Anterior cingulate cortex (tissue), 58 donors: ENCODE data around the gene HOXA1.

Experiments used
- DNase-seq, 58 donors: peaks; one replicate each; lab custom pipeline; 2025; lab: John Stamatoyannopoulos, UW

HOXA1 gene

GRCh38 chr7:27118580-27118979 lies 22.8 kb upstream of the HOXA1 start:
- DNase-seq = no peak

- DNase-seq = no peak
These were observed 22.2 kb upstream of the HOXA1 start for GRCh38 chr7:27117887-27118491.

GRCh38 chr7:27116962-27117886 lies 21.4 kb upstream of the HOXA1 start:
- no peak for DNase-seq

- DNase-seq = no peak
These were observed 20.5 kb upstream of the HOXA1 start for GRCh38 chr7:27116031-27116961.

- no peak for DNase-seq
These were observed 19.6 kb upstream of the HOXA1 start for GRCh38 chr7:27115221-27116026.

- DNase-seq = no peak
These were observed 19.1 kb upstream of the HOXA1 start for GRCh38 chr7:27114881-27115220.

- DNase-seq = no peak
These were observed 18.4 kb upstream of the HOXA1 start for GRCh38 chr7:27113991-27114769.

GRCh38 chr7:27112955-27113949 lies 17.5 kb upstream of the HOXA1 start:
- no peak for DNase-seq

DNA sequence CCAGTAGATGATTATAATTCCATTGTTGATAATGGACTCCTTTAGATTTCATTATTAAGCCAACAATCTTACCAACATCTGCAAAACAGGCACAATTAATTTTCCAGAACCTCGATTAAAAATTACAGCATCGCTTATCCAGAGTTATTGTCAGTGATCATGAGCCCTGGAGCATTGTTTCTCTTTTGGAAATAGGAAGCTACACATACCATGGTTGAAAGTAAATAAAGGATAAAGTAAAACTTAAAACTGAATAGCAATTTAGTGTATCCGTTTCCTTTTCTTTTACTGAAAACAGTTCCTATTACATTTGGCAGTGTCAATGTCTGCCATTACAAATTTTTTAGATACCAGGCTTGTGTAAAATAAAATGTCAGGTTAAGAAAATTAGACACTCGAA lies 16.6 kb upstream of the HOXA1 start:
- DNase-seq = no peak

- no peak for DNase-seq
These were observed 16.0 kb upstream of the HOXA1 start for GRCh38 chr7:27111751-27112277.

DNA sequence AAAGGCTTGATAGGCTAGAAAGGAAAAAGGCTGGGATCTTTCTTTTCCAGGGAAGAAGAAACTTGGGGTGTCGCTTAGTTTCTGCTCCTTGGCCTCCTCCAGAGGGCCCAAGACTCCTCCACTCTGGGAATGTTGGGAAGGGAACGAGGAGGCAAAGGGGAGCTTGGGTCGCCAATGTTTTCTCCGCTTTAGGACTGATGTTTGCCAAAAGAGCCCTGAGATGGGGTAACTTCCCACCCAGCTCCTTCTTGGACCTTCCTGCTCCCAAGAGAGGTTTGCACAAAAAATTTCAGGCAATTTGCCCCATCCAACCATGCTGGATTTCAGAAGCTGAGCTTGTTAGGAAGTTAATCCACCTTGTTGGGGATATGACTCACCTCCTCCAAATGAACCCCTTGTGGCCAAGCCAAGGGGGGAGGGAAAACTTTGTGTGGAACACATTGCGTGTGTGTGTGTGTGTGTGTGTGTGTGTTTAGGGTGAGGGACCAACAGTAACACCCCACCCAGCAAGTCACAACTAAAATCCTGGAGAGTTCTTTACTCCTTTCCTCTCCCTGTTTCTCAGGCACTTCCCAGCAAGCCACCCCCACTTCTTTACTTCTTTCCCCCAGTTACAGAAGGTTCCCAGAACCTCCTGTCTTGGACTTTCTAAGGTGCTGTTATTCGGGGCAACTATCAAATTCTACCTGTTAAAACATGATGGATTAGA lies 15.4 kb upstream of the HOXA1 start:
- DNase-seq = no peak

DNA sequence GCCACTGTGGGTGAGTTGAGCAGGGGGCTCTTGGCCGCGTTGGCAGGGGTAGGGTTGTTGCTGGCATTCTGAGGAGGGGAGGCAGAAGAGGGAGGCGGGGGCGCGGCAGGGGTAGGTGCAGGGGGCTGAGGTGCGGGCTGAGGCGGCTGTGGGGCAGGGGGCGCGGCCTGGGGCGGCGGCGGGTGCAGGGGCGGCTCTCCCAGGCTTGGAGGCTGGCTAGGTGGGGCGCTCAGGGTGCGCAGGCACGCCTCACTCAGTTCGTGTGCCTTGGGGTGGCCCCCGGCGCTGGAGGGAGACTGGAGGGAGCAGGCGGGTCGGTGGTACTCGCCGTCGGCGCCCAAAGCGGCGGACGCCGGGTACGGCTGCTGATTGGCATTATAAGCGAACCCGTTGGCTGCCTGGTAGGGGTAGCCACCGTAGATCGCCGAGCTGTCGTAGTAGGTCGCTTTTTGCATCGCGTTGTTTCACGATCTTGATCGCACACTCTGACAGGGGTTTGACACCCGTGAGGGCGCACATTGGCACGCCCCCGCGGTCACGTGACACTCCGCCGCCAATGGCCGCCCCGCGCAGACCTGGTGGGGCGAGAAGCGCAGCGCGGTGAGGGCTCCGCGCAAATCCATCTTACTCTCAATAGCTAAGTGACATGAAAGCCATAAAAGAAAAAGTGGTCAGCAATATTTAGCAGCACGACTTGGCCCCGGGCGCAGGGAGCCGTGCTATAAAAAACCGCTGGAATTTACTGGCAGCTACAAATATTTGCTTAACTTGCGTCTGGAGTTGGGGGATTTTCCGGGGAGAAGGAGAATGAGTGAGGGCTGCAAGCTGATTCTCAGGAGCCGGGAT lies 14.6 kb upstream of the HOXA1 start:
- DNase-seq = no peak

DNA sequence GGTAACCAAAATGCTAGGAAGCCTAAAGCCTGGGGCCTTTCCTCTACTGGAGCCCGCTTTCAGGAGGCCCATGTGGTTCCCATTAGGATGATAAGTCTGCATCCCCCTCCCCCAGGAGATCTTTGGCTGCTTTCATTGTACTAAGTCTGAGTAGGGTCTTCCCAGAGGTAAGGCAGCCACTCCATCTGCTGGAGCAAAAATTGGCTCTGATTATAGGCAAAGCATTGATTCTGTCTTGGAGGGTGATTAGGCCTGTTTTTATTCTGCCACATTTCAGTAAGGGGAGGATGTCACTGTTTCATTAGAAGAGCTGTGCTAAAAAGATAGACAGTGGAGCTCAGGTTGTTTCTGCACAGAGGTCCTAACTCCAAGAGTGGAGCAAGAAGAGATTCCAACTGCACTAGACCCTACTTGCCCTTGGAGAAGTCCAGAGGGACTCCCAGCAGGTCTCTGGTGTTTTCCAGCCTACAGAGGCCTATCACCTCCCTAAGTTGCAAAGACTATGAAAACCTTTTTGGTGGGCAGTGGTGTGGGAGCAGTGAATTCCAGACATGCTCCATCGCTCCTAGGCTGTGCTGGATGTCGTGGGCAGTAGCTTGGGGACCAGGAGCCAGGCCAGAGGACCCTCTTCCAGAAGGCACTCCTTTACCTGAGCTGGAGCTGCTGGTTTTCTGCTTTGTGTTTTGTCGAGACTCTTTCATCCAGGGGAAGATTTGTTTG lies 13.8 kb upstream of the HOXA1 start:
- no peak for DNase-seq

DNA sequence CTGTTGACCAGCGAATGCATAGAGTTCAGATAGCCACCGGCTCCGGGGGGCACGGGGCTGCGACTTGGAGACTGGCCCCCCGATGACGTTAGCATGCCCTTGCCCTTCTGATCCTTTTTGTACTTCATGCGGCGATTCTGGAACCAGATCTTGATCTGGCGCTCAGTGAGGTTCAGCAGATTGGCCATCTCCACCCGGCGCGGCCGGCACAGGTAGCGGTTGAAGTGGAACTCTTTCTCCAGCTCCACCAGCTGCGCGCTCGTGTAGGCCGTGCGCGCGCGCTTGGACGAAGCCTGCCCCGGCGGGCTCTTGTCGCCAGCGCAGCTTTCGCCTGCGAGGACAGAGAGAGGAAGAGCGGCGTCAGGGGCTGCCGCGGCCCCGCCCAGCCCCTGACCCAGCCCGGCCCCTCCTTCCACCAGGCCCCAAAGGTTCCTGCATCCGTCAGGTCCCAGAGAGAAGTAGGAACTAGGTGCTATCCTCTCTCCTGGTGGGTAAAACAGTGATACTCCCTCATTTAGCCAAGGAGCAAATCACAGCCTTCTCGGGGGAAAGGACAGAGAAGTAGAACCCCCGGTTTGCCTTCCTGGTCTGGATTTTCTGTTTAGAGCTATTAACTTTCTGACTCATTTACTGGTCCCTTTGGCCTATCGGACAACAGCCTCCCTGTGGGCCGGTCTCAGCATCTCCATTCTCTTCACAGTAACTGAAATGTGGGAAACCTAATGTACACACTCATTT lies 12.8 kb upstream of the HOXA1 start:
- no peak for DNase-seq
